ENCODE measurements around the gene PRPSAP1.

PRPSAP1 gene

GRCh38 chr17:76277300-76278267 lies 76.1 kb downstream of the PRPSAP1 start:
- Histone ChIP-seq H3K4me3 (ENCODE audit: low read depth, low read length) (no peak overlapping the region), H3K9me3 (no peaks in the 10 kb centered on the region), H3K36me3 (no peaks in the 10 kb centered on the region), H3K4me1 (no peaks in the 10 kb centered on the region), H3K27me3 (no peaks in the 10 kb centered on the region)
- TF ChIP-seq CTCF (IDR thresholded peaks at IDR 0.05; ENCODE audit: low read depth, low read length) = no peak
- no peak for DNase-seq

- DNase-seq = no peak
- Histone ChIP-seq H3K36me3 (no peaks in the 10 kb centered on the region), H3K27me3 (no peaks in the 10 kb centered on the region), H3K4me1 (no peaks in the 10 kb centered on the region), H3K4me3 (ENCODE audit: low read depth, low read length) (no peak overlapping the region), H3K9me3 (no peaks in the 10 kb centered on the region)
- no peak for TF ChIP-seq CTCF (IDR thresholded peaks at IDR 0.05; ENCODE audit: low read depth, low read length)
Observed at GRCh38 chr17:76276461-76277299, 77.0 kb downstream of the PRPSAP1 start.

- H3K4me3 ChIP-seq (ENCODE audit: low read depth, low read length) = no peak overlapping the region
- no peak for TF ChIP-seq CTCF (IDR thresholded peaks at IDR 0.05; ENCODE audit: low read depth, low read length)
- H3K27me3 ChIP-seq = no peaks in the 10 kb centered on the region
- no peaks in the 10 kb centered on the region for H3K4me1 ChIP-seq
- no peak for DNase-seq
- no peaks in the 10 kb centered on the region for H3K9me3 ChIP-seq
- no peaks in the 10 kb centered on the region for H3K36me3 ChIP-seq
Observed at GRCh38 chr17:76276069-76276431, 77.7 kb downstream of the PRPSAP1 start.

GRCh38 chr17:76275382-76276068 lies 78.2 kb downstream of the PRPSAP1 start:
- H3K27me3 ChIP-seq = no peaks in the 10 kb centered on the region
- TF ChIP-seq CTCF (IDR thresholded peaks at IDR 0.05; ENCODE audit: low read depth, low read length) = no peak
- H3K4me3 ChIP-seq (ENCODE audit: low read depth, low read length) = no peak overlapping the region

GRCh38 chr17:76274112-76274956 lies 79.4 kb downstream of the PRPSAP1 start:
- no peak for DNase-seq
- Histone ChIP-seq H3K36me3 (no peaks in the 10 kb centered on the region), H3K4me1 (no peaks in the 10 kb centered on the region)

More at GRCh38 chr17:76275382-76276068, 78.2 kb downstream of the PRPSAP1 start:
- Histone ChIP-seq H3K4me1 (no peaks in the 10 kb centered on the region), H3K9me3 (no peaks in the 10 kb centered on the region), H3K36me3 (no peaks in the 10 kb centered on the region)
- no peak for DNase-seq

More at GRCh38 chr17:76274112-76274956, 79.4 kb downstream of the PRPSAP1 start:
- no peaks in the 10 kb centered on the region for H3K9me3 ChIP-seq
- no peak for TF ChIP-seq CTCF (IDR thresholded peaks at IDR 0.05; ENCODE audit: low read depth, low read length)
- no peak overlapping the region for H3K4me3 ChIP-seq (ENCODE audit: low read depth, low read length)
- no peaks in the 10 kb centered on the region for H3K27me3 ChIP-seq

Measured in BE2C (cell line).